ENCODE measurements around the gene GLS2. TPM values are rescaled to one million over a fixed set of nuclear protein-coding genes. Genes with fewer than 3 reads are reported as not detected.

The GLS2 gene
- total and polyA plus RNA-seq, 2 donors (not counting 1 experiment from before 2014, with no cell fraction given), result 5.3 to 7.2 TPM

DNA sequence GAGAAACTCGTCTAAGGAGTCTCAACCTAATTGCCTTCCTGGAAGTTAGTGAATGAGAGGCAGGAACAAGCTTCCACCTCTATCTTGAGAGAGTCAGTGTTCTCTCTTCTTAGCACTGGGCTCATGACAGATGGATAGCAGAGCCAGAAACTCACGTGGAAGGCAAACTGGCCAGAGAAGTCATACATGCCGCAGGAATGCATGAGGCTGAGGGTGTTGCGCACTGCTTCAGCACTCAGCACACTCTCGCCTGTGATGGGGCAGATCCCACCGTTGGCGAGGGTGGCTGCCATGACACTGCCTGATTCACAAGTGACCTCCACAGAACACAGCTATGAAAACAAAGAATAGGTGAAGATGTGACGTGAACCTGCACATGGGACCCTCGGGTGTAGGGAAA, 13.6 kb downstream of the GLS2 start:
- TF ChIP-seq EZH2 (IDR thresholded peaks at IDR 0.05; ENCODE audit: borderline replicate concordance, insufficient read depth, low read depth, low read length, poor library complexity, severe bottlenecking), result no peak
- TF ChIP-seq, protein P1, sequence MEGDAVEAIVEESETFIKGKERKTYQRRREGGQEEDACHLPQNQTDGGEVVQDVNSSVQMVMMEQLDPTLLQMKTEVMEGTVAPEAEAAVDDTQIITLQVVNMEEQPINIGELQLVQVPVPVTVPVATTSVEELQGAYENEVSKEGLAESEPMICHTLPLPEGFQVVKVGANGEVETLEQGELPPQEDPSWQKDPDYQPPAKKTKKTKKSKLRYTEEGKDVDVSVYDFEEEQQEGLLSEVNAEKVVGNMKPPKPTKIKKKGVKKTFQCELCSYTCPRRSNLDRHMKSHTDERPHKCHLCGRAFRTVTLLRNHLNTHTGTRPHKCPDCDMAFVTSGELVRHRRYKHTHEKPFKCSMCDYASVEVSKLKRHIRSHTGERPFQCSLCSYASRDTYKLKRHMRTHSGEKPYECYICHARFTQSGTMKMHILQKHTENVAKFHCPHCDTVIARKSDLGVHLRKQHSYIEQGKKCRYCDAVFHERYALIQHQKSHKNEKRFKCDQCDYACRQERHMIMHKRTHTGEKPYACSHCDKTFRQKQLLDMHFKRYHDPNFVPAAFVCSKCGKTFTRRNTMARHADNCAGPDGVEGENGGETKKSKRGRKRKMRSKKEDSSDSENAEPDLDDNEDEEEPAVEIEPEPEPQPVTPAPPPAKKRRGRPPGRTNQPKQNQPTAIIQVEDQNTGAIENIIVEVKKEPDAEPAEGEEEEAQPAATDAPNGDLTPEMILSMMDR (IDR thresholded peaks at IDR 0.05), result no peak
- H3K4me1 Mint-ChIP-seq, result peaks cover 7% of the 10 kb centered on the region
- no peak overlapping the region for H2AFZ ChIP-seq (ENCODE audit: insufficient read depth, low read depth, low read length, poor library complexity, severe bottlenecking)
- H3K27ac ChIP-seq (ENCODE audit: low read length in 2 of 2), result no peak overlapping the region
- ATAC-seq (ENCODE audit: low read depth) (no peak), DNase-seq (no peak)
- no peaks in the 10 kb centered on the region for H4K20me1 ChIP-seq (ENCODE audit: control insufficient read depth, insufficient read depth, low read length, poor library complexity, severe bottlenecking)
- H3K4me1 ChIP-seq (ENCODE audit: control insufficient read depth in 2 of 2, insufficient read depth in 2 of 2, low read length in 2 of 2), result peaks cover 5 to 7% of the 10 kb centered on the region in 2 donors
- no peaks in the 10 kb centered on the region for H3K27me3 Mint-ChIP-seq
- intact Hi-C loops (cut with micrococcal nuclease), result no loop called here
- ChIA-PET POLR2A (interaction anchor here (1.1 kb wide), 1 partner anchor 21 kb away, joined by 3 read pairs; no protein-coding TSS in a partner anchor), CTCF (no interaction called here)
- H3K4me3 ChIP-seq (ENCODE audit: control extremely low read depth in 1 of 5, extremely low read depth in 1 of 5, insufficient read depth in 1 of 5, low read depth in 2 of 5, low read length in 4 of 5), result no peak overlapping the region
- H3K27ac Mint-ChIP-seq, result peak overlapping the region; percentile 41
- WGBS (ENCODE audit: insufficient coverage), result 100% methylated on average over 8 of the region's 9 CpGs
- H3K4me3 Mint-ChIP-seq, result no peak overlapping the region
- peaks cover 2 to 11% of the 10 kb centered on the region in 2 experiments for H3K36me3 ChIP-seq (replicated peaks in 1 of 2; ENCODE audit: control extremely low read depth in 1 of 2, control insufficient read depth in 1 of 2, extremely low read depth in 1 of 2, insufficient read depth in 2 of 2, low read length in 1 of 2)
- peaks cover 31% of the 10 kb centered on the region for H3K79me2 ChIP-seq (ENCODE audit: control insufficient read depth, insufficient read depth, low read length)
- no peaks in the 10 kb centered on the region for H3K9me3 Mint-ChIP-seq (ENCODE audit: insufficient read depth)
- H3K27me3 ChIP-seq (replicated peaks in 1 of 4; ENCODE audit: control extremely low read depth in 1 of 4, control insufficient read depth in 3 of 4, insufficient read depth in 4 of 4, low read length in 3 of 4), result no peaks in the 10 kb centered on the region
- no peaks in the 10 kb centered on the region for H3K9me3 ChIP-seq (ENCODE audit: control extremely low read depth in 1 of 3, control insufficient read depth in 2 of 3, insufficient read depth in 1 of 3, low read length in 2 of 3)
- H3K4me2 ChIP-seq (replicated peaks; ENCODE audit: low read depth, low read length, poor library complexity, severe bottlenecking), result no peak overlapping the region
- no peak overlapping the region for H3K9ac ChIP-seq (ENCODE audit: low read length)
